Hematopoietic multipotent progenitor cell treated with erythropoietin and hydrocortisone succinate and interleukin-3 and kit ligand, for 15 days (in vitro differentiated cells): ENCODE data around the gene GCLM.
"Not testable (repeated sequence)": the region's sequence is repeated elsewhere in the genome, so short reads cannot be mapped to it uniquely, and the experiment has no call there.

Source experiments
- DNase-seq: peaks from one replicate; pipeline ENCODE4 v3.0.0-alpha.2; 2015; ENCODE audit warnings: low spot score

The GCLM gene

DNA sequence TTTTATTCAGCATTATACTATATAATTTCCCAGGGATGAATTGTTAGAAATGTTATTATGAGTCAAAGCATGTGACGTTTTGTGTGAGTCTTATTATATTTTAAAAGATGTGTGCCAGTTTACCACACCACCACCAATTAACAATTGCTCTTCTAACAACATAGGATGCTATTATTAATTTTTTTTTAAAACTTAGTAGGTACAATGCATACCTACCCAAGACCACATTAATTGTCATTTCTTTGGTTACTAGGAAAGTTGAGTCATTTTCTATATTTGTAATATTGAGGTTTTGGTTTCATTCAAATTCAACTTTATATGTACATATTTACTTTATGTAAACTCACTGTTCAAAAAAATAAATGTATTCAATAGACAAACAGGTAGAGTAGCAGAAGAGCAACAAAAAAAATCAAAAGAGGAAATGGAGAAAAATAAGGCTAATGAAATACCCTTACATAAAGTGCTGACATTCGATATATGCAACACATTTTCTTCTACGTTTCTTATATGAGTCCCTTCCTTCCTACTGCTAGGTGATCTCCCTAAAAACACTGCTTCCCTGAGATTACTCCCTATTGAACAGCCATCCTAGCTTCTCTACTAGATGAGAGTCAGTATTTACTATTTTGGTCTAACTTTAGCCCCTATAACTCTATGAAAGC, 9.6 kb downstream of the GCLM start:
- DNase-seq: no peak

DNA sequence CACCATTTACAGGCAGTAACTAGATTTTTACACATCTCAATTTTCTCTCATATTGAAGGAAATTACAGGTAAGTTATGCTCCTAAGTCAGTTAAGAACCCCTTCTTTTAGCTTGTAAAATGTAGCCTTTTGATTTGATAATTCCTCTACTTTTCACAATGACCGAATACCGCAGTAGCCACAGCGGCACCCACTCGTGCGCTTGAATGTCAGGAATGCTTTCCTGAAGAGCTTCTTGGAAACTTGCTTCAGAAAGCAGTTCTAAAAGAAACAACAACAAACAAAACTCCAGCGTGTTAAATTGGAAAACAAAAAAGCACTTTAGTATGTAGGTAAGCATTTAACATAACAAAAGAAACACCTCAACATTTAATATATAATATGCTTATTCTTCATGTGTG, 20.3 kb downstream of the GCLM start:
- DNase-seq: no peak

DNA sequence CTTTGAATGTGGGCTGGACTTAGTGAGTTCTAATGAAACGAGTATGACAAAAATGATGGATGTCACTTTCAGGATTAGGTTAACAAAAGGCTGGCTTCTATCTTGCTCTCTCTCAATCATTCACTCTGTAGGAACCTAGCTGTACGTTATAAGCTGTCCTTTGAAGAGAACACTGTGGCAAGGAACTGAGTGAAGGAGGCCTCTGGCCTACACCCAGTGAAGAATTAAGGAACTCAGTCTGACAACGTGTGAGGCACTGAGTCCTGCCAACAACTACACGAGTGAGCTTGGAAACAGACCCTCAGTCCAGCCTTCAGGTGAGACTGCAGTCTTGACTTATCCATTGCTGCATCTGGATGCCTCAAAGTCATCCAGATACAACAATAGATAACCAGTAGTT, 27.0 kb downstream of the GCLM start:
- DNase-seq: no peak

DNA sequence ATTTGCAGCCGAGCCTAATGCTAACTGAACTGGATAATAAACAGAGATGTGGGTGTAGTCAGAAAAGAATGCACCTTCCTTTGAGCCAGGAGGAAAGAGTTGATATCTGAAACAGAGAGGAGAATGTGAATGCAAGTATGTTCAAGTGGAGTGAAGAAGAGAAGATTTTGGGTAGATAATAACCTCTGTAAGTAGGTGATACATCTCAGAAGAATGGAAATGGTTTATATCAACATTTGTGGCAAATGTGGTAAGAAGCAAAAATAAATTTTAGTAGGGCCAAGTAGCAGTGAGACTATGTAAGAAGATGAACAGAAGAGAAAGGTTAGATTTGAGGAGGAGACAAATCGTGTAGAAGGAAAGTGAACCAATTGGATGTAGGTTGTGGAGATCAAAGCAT, 28.5 kb downstream of the GCLM start:
- DNase-seq: no peak

DNA sequence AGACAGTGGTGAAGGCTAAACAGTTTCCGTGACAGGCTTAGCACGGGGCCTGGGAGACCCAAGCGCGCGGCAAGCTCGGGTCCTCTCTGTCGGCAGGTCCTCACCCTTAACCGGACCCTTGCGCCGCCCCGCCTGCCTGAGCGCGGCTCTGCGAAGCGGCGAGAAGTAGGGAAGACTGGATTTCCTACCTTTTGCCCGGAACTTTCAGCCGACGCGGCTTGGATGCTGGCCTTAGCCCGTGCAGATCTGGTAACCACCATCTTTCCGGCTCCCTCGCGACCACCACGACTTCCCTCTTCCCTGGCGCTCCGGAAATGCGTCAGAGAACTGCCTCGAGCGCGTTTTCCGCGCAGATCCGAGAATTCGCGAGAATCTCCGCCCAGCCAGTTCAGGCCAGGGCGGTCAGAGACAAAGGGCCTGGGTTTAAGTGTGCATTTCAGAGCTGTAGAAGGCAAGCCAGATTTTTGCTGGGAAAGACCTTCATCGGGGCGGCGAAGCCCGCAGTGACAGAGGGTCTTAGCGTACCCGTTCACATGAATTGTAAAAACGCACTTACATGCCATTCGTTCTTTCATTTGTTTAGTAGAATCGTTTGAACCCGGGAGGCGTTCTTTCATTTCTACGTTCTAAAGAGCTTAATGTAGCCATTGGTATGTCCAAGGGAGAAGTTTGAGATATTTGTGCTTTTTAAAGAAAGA, 30.2 kb downstream of the GCLM start, which contains the start of gene DNTTIP2:
Gene DNTTIP2, minus strand, starts transcription at position 318 of the 698 bp plus-strand sequence. Its CDS starts 58 bp downstream, at position 260.
- peak; percentile 78 for DNase-seq

DNA sequence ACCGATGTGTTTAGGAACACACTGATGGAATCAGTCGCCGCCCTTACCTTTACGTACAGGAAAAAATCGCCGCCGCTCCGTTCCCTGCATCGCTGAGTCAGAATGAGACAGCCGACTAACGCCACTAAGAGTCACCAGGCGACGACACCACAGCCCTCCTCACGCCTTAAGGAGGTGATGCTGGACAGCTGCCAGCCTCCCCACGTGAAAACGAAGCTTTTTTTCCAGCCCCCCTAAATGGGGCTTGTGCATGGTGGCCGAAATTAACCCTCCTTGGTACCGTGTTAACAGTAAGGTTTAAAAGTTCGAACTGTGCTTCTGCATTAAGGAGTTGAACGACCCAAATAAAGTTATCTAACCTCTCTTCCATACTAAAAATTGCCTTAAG, 30.7 kb downstream of the GCLM start:
- DNase-seq: peak; percentile 87

DNA sequence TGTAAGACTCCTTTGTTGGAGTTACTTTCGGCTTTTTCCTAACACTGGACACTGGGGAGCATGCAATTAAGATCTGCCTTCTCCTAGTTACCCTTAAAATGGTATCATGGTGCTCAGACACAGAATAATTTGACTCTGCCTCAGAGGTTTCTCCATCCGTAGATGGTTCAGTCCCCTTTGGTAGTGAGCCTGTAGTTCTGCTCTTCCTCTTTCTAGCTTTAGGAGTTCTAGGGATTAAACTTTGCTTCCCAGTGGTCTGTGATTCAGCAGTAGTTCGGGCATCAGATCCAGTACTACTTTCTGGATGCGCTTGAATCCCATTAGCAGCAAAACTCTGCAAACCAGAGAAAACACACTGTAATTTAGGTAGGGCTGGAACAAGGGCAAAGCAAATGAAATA, 31.7 kb downstream of the GCLM start:
- no peak for DNase-seq

DNA sequence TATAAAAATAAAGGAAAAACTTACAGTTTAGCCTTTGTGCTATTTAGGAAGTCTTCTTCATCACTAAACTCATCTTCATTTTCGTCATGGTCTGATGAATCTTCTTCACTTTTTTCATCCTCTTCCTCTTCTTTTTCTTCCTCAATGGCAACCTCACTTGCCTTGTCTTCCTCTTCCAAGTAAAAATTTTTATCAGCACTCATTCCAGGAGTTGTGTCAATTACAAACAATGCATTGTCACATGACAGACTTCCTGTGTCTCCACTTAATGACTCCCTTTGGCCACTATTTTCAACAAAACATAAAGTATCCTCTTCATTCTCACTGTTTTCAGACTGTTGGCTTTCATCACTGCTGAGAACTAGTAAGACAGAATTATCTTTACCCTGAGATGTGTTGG, 33.0 kb downstream of the GCLM start:
- no peak for DNase-seq

DNA sequence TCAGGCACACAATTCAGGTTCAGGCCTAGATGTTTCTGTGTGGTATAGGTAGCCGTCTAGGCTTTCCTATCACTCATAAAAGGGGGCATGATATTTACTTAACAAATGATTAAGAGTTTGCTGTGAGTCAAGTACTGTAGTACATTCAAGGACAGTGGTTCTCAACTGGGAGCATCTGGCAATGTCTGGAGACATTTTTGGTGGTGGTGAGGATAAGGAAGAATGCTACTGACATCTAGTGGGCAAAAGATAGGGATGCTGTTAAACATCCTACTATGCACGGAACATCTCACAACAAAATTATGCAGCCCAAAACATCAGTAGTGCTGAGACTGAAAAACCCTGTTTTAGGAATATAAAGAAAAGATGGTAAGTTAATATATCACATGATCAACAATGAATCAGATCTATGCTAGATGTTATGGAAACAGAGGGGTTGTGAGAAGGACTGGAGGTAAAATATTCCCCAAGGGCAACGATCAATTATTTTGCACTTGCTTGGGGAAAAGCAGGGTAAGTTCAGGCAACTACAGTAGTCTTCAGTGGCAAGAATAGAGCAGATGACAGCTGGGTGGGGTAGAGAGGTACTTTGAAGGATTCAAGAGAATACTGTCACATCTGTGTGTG, 35.1 kb downstream of the GCLM start:
- peak; percentile 70 for DNase-seq

DNA sequence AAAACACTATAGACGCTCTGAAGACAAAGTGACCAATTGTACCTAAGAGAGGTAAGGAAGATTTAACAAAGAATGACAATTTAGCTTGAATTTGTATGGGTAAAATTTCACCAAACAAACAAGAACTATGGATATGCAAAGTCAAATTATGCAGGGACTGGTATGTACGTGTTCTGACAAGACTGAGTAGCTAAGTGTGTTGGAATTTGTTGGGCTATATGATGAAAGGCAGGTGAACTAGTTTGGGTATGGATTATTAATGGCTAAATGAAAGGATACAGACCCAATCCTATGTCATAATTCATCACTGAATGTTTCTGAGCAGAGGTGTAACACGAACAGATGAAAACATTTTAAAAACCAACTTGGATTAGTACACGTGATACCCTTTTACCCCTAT, 37.9 kb downstream of the GCLM start:
- DNase-seq: no peak

DNA sequence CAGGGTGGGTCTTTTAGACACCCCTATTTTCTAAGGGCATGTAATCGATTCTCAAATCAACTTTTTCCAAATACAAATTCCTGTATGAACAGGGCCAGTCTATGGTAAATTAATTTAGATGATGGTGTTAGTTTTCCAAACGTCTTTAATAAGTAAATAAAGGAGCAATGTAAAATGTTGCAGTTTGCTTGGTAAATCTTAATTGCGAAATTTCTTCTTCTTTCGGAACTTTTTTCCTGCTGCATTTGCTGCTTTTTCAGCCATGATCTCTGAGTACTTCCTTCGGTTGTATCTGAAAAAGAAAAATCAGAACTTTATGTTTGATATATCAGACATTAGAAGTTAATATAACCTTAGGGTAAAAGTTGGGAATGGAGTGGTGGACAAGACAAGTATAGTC, 39.6 kb downstream of the GCLM start:
- DNase-seq: no peak

DNA sequence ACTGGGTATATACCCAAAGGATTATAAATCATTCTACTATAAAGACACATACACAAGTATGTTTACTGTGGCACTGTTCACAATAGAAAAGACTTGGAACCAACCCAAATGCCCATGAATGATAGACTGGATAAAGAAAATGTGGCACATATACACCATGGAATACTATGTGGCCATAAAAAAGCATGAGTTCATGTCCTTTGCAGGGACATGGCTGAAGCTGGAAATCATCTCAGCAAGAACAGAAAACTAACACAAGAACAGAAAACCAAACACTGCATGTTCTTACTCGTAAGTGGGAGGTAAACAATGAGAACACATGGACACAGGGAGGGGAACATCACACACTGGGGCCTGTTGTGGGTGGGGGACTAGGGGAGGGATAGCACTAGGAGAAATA, 40.7 kb downstream of the GCLM start:
- not testable (repeated sequence) for DNase-seq

DNA sequence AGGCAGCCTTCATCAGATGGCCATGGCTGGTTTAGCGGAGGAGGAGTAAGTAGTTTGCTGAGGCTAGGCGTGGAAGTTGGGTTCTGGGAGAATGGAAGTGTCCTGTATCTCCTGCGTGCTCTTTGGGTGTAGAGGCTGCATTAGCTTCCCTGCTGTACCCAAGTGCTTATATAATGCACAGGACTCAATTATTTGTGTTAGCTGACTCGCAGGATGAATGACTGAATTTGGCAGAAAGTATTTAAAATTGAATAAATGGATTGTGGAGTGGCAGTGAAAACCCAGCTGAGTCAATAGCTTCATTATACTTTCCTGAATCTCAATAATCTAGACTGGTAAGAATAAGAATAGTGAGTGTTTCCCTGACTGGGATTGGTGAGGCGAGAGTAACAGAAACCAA, 44.0 kb downstream of the GCLM start:
- no peak for DNase-seq

DNA sequence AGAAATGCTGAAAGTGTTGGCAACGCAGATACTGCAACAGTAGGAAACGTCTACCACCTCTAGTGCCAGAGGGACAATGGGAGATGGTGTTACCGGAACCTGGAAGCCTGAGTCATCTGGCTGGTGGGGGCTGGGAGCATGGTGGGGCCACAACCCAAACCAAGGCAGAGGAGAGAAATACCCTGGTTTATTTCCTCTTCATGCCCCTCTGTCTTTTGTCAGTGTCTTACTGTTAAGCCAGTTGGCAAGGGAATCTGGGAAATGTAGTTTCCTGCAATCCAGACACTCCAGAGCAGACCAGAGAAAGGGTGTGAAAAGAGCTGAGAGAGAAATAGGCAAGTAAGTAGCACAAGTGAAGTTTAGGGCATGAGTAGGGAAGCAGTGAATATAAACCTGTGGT, 45.1 kb downstream of the GCLM start:
- DNase-seq: no peak

DNA sequence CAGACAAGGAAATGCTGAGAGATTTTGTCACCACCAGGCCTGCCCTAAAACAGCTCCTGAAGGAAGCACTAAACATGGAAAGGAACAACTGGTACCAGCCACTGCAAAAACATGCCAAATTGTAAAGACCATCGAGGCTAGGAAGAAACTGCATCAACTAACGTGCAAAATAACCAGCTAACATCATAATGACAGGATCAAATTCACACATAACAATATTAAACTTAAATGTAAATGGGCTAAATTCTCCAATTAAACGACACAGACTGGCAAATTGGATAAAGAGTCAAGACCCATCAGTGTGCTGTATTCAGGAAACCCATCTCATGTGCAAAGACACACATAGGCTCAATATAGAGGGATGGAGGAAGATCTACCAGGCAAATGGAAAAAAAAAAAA, 51.6 kb downstream of the GCLM start:
- DNase-seq: not testable (repeated sequence)

DNA sequence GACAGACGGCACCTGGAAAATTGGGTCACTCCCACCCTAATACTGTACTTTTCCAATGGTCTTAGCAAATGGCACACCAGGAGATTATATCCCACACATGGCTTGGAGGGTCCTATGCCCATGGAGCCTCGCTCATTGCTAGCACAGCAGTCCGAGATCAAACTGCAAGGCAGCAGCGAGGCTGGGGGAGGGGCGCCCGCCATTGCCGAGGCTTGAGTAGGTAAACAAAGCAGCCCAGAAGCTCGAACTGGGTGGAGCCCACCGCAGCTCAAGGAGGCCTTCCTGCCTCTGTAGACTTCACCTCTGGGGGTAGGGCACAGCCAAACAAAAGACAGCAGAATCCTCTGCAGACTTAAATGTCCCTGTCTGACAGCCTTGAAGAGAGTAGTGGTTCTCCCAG, 53.2 kb downstream of the GCLM start:
- DNase-seq: not testable (repeated sequence)

DNA sequence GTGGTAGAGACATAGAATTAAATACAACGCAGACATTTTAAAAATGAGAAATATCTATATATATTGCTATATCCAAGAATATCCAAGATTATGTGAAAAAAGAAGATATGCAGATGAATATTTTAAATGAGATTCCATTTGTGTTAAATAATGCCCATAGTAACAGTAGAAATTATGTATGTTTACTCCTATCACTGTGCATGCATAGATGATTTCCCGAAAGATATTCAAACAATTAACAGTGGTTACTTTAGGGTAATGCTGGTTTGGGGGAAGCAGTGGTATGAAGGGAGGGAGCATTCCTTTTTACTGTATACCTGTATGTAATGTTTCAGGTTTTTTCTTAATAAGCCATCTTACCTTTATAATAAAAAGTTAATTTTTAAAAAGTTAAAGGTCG, 55.3 kb downstream of the GCLM start:
- DNase-seq: no peak

DNA sequence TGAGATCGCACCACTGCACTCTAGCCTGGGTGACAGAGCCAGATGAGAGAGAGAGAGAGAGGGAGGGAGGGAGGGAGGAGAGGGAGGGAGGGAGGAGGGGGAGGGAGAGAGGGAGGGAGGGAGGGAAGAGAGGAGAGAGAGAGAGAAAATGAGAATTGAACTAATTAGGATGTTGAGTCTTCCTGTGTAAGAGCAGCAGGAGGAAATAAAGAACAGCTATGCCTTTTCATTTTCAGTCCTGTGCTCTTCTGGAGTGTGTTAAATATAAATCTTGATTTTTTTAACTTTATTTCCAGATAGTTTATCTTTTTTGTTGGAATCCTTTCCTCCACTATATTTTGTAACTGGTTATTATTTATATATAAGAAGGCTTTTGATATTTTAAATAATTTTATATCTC, 57.4 kb downstream of the GCLM start:
- no peak for DNase-seq

DNA sequence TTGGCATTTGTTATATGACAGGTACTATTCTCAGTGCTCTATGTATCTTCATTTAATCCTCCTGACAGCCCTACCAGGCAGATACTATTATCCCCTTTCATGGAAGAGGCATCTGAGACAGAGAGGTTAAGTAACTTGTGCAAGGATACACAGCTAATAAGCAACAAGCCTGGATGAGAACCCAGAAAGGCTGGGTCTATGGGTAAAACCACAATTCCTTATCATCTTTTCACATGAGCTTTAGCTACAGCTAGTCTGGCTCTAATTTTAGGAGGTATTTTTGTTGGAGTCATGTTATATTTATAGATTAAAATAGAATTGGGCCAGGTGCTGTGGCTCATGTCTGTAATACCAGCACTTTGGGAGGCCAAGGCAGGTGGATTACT, 57.9 kb downstream of the GCLM start:
- DNase-seq: peak; percentile 58

DNA sequence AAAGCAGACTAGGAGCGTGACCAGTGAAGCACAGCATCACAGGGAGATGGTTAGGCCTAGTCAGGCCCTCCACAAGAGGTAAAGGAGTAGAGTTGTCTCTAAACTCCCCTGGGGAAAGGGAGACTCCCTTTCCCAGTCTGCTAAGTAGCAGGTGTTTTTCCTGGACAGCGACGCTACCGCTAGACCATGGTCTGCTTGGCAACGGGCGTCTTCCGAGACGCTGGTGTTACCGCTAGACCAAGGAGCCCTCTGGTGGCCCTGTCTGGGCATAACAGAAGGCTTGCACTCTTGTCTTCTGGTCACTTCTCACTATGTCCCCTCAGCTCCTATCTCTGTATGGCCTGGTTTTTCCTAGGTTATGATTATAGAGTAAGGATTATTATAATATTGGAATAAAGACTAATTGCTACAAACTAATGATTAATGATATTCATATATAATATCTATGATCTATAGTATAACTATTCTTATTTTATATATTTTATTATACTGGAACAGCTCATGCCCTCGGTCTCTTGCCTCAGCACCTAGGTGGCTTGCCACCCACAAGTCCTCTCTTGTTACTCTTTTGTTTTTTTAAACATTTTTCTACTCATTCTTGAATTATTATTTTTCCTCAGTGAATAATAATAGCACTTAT, 58.4 kb downstream of the GCLM start:
- peak; percentile 47 for DNase-seq

DNA sequence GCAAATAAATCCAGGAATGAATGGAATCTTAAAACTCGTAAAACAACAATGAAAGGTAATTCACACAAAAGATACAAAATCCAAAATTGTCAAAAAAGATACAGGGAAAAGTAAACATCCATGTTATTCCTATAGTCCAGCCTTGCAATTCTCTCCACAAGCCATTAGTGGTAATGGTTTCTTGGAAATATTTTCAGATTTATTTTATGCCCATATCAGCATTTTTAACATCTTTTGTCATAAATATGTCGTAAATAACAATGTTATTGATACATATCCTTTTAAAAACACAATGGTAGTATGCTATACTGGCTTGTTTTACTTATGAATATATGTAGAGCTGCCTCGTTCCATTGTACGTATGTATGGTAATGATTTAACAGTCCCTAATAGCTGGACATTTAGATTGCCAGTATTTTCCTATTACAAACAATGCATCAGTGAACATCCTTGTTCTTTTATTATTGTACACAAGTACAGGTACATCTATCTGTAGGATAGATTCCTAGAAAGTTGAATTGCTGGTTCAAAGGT, 60.8 kb downstream of the GCLM start:
- no peak for DNase-seq

DNA sequence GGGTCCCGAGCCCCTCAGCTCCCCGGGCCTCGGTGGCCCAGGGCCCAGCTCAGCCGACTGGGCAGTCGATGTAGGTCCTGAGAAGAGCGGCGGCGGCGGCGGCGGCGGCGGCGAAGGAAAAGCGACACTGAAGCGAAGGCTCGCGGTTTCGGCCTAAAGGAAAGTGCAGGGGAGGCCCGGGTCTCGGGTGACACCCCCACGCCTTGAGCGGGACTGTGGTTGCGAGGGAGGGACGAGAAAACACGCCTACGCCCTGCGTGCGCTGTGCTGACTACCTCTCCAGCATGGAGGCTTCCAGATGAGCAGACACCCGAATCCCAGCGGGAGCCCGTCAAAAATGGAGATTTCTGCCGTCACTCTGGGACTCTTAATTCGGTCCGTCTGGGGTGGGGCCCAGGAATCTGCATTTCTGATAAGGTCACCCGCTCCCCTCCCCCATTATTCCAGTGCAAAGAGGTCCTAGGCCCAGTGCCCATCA, 61.4 kb downstream of the GCLM start:
- peak; percentile 62 for DNase-seq
